Measurements from ENCODE around the gene DRC3.
A peak's percentile ranks its signal among the peaks of the same experiment; 100 is the strongest.

Gene DRC3

DNA sequence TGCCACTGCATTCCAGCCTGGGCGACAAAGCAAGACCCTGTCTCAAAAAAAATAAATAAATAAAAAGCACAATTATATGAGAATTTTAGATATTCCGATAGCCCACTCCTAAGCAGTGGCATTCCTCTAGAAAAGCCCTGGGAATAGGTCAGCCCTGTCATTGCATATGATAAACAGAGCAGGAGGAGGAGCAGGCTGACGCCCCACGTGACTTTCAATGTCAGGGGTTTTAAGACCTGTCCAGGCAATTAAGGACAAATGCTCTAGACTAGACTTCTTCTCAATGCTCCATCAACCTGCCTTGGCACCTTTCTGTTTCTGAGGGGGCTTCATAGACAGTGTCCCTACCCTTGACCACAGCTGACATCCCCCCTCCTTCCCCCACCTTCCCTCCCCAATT is 8.0 kb upstream of the DRC3 start:
- no peak for DNase-seq (ENCODE audit: low read depth in 2 of 3, low spot score in 2 of 3)

- no peak for DNase-seq (ENCODE audit: low read depth in 2 of 3, low spot score in 2 of 3)
These were observed 7.4 kb upstream of the DRC3 start for GRCh38 chr17:17965152-17965721.

GRCh38 chr17:17966399-17966798 is 6.3 kb upstream of the DRC3 start:
- DNase-seq (ENCODE audit: low read depth in 2 of 3, low spot score in 2 of 3): no peak

DNA sequence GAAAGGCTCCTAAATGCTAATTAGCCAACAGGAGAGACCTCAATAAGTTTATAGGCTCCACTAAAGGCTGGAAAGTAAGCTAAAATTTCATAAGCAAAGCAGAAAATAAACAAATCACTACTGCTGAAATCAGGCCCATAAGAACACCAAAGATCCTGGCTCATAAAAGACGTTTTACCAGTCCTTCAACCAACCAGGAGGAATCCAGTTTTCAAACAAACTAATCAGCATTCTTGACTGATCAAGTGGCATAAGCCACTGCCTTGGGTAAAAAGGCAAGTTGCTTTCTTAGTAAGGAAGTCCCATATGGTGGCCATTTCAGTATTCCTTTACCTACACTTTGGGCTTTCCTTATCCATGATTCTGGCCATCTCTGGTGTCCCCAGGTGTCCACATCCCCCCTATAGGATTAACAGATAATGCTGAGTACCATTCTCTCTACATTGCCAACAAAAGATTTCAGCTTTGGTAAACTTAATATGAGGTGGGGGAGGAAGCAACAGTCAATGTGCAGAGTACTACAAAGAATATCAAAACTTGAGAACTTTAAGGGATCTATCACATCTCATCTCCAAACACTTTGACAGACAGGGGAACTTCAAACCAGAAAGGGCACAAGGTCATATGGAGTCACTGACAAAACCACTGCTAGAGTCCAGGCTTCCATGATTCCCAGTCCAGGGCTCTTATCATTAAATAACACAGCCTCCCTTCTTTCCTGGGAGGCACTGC is 1.8 kb upstream of the DRC3 start:
- no peak for DNase-seq (ENCODE audit: low read depth in 2 of 3, low spot score in 2 of 3)

- DNase-seq (ENCODE audit: low read depth in 2 of 3, low spot score in 2 of 3): no peak
These were observed 1.1 kb upstream of the DRC3 start for GRCh38 chr17:17971431-17972125.

- DNase-seq (ENCODE audit: low read depth in 2 of 3, low spot score in 2 of 3): peak in 1 of 3 experiments; percentile 45
These were observed 241 bp downstream of the DRC3 start for GRCh38 chr17:17972952-17973254.

DNA sequence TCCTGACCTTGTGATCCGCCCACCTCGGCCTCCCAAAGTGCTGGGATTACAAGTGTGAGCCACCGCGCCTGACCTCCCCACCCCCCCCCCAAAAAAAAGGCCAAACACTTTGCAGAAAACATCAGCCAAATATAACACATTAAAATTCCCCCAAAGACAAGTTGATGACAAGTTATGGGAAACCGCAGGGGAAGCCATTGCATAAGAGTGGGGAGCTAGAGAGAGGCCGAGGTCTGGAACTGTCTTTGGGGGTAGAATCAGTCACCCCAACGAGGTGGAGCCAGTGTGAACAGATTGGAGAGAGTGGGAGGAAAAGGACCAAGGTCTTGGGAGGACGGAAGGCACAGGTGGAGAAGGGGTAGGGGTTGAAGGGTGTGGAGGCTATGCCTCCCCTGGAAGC is 2.8 kb downstream of the DRC3 start:
- no peak for DNase-seq (ENCODE audit: low read depth in 2 of 3, low spot score in 2 of 3)

GRCh38 chr17:17976931-17977570 is 4.4 kb downstream of the DRC3 start:
- no peak for DNase-seq (ENCODE audit: low read depth in 2 of 3, low spot score in 2 of 3)

DNA sequence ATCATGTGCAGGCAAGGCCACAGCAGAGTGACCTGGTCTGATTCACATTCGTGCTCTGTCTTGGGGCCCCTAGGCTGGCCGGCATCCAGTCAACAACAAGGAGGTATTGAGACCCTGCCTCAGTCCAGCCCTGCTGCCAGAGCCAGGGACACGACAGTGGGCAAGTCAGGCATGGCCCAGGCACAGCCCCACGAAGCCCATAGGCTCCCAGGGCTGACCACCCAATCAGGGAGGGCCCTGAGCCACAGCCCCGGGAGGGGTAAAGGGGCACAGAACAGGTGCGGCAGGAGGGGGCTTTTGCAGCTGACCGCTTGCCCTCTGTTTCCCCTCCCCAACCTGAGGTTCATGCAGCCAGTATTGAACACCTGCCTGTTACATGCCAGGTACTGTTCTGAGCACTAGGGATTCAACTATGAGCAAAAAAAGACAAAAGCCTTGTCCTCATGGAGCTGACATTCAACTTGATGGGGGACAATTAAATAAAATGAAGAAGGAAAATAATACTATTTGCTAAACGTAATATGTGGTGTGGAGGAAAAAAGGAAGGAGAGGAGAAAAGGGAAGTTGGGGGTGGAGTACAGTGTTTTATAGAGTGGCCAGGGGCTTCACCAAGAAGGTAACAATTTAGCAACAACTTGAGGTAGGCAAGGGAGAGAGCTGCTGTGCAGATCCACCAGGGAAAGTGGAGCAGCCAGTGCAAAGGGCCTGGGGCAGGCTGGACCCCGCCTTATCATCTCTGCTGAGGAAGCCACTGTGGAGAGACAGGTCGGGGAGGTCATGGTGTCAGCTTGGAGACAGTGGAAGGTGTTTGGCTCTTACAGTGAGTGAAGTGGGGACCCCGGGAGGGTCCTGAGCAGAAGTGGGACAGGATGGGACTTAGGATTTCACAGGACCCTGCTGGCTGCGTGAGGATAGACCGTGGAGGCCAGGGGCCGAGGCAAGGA is 6.1 kb downstream of the DRC3 start:
- DNase-seq (ENCODE audit: low read depth in 2 of 3, low spot score in 2 of 3): no peak

DNA sequence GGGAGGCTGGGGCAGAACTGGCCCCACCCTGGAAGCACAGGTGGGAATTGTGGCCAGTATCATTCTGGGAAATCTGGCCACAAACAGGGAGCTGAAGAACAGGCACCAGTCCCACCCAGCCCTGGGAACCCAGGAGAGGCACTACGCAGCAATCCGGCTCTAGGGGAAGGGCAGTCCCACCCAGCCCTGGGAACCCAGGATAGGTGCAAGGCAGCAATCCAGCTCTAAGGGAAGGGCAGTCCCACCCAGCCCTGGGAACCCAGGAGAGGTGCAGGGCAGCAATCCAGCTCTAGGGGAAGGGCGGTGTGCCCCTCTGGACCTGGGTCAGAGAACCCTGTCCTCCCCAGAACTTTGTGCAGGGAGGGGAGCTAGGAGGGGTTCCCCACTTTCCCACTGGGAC is 7.1 kb downstream of the DRC3 start:
- no peak for DNase-seq (ENCODE audit: low read depth in 2 of 3, low spot score in 2 of 3)

DNA sequence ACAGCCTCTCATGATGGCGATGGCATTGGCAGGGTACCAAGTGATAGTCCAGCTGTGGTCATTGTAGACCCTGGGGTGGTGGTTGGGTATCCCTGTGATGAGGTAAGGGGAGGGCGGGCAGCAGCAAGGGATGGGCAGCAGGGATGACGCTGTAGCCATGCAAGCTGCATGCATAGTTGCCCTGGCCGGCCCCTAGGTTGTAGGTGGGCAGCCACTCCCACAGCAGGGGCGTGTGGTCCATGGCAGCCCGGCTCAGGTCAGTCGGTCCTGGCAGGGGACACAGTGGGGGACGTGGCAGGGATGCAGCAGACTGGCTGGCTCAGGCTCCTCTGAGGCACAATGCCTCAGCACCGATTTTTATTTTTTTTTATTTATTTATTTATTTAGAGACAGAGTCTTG is 8.7 kb downstream of the DRC3 start:
- no peak for DNase-seq (ENCODE audit: low read depth in 2 of 3, low spot score in 2 of 3)

- DNase-seq (ENCODE audit: low read depth in 2 of 3, low spot score in 2 of 3): no peak
These were observed 10.1 kb downstream of the DRC3 start for GRCh38 chr17:17982801-17983200.

DNA sequence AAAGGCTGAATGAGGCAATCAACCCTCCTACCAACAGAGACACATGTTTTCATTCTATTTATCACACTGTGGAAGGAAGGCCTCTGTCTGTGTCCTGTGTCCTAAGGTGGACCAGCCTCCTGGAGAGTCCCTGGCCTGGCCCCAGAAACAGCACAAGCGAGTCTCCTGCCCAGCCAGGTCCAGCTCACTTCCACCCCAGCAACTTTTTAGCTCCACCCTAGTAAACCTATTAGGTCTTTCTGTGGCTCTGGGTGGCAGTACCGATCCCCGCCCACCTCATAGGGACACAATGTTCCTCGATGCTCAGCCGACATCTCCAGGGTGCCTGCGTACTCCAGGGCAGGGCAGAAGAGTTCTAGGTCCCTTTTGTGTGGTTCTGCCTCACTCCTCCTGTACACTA is 10.7 kb downstream of the DRC3 start:
- no peak for DNase-seq (ENCODE audit: low read depth in 2 of 3, low spot score in 2 of 3)

DNA sequence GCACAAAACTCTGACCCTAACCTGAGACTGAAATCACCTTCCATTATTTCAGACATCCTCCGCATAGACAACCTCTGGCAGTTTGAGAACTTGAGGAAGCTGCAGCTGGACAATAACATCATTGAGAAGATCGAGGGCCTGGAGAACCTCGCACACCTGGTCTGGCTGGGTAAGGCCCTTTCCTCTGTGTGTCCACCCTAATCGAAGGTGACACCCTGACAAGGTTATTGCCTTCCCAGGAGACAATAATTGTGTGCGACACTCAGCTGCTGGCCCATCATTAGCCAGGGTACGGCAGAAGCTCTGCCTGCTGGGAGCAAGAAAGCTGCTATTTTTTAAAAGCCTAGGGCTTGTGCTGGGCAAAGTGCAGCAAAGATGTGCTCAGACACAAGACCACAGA is 11.1 kb downstream of the DRC3 start:
- no peak for DNase-seq (ENCODE audit: low read depth in 2 of 3, low spot score in 2 of 3)

DNA sequence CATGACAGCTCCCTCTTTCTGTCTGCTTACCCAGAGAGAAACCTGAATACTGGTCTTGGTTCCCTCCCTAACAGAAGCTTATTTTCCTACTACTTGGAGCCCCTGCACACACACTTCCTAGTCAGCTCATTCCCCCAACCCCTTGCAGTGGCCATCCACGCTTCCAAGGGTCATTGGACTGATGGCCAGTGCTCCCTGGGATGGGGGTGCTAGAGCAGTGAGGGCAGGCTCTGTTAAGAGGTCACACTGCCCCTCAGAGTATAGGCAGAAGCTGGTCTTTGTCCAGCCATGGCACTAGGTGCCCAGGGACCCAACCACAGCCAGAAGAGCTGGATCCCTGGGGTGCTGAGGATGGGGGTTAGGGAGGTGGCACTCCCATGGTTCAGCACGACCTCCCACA is 12.5 kb downstream of the DRC3 start:
- no peak for DNase-seq (ENCODE audit: low read depth in 2 of 3, low spot score in 2 of 3)

DNA sequence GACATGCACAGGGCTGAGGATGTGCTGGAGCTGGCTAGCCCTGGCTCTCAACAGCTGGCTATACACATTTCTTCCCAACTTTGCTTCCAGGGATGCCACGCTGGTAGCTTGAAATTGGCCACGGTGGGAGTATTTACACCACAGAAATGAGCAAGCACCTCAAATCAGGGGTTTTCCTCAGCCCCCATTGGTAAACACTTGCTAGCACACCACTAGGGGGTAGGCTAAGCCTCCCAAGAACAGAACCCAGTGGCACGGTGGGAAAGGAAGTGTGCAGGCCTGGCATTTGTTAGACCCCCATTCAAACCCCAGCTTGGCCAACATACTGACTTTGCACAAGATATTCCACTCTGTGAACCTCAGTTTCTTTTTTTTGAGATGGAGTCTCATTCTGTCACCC is 12.9 kb downstream of the DRC3 start:
- DNase-seq (ENCODE audit: low read depth in 2 of 3, low spot score in 2 of 3): no peak

DNA sequence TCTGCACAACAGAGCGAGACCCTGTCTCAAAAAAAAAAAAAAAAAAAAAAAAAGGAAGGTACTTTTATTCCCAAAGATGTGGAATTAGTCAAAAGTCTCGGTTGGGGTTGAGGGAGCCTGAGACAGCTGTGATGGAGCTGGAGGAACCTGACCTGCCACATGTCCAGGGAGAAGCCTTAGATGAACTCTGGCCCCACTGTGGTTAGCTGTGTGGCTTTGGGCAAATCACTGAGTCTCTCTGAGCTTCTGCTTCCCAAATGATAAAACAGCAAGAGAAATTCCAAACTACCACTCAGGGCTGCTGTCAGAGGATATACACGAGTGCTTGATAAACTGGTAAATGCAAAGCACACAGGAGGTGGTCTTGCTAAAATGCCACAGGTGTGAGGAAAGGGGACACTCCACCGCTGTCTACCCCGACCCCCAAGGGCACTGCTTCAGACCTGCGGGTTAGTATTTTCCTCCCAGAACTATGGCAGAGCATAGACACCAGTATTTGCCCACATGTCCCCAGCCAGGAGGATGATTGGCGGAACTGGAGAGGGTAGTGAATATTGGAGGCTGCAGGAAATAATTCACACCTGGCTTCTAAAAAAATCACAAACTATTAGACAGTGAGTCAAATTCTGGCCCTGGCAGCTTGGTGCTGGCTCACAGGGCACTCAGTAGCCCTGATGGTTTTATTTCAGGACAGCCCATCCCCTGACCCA is 14.7 kb downstream of the DRC3 start:
- DNase-seq (ENCODE audit: low read depth in 2 of 3, low spot score in 2 of 3): no peak

DNA sequence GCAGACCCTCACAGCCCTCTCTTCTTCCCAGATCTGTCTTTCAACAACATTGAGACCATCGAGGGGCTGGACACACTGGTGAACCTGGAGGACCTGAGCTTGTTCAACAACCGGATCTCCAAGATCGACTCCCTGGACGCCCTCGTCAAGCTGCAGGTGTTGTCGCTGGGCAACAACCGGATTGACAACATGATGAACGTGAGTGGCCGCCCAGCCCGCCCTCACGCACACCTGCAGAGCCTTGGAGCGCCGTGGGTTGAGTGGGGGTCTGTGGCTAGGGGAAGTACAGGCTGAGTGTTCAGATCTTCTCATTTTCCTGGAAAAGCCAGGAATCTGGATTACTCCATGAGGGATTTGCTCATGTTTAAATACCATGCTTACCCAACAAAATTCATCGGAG is 15.2 kb downstream of the DRC3 start:
- DNase-seq (ENCODE audit: low read depth in 2 of 3, low spot score in 2 of 3): no peak

- no peak for DNase-seq (ENCODE audit: low read depth in 2 of 3, low spot score in 2 of 3)
These were observed 15.8 kb downstream of the DRC3 start for GRCh38 chr17:17988427-17988945.

- DNase-seq (ENCODE audit: low read depth in 2 of 3, low spot score in 2 of 3): no peak
These were observed 16.4 kb downstream of the DRC3 start for GRCh38 chr17:17989081-17989480.

Data from activated CD8-positive, alpha-beta memory T cell treated with anti-CD3 and anti-CD28 coated beads for 48 hours (primary cell).